ENCODE data around the gene DENND2C. TPM values are rescaled to one million over a fixed set of nuclear protein-coding genes. Genes with fewer than 3 reads are reported as not detected.

DENND2C gene
- total RNA-seq, 2 donors from 2014 or later: 2.3 to 3.0 TPM

GRCh38 chr1:114685851-114686250 is 16.0 kb upstream of the DENND2C start:
- no peak for DNase-seq
- 63 to 71% methylated on average over 5 of the region's 5 CpGs for WGBS, 2 donors

GRCh38 chr1:114677691-114678090 is 7.8 kb upstream of the DENND2C start:
- Histone ChIP-seq H3K27me3 (no peaks in the 10 kb centered on the region), H3K4me3 (no peak overlapping the region), H3K36me3 (replicated peaks in 1 of 2; ENCODE audit: insufficient read depth in 1 of 2, low read depth in 2 of 2) (no peaks in the 10 kb centered on the region), H3K9me3 (no peaks in the 10 kb centered on the region), H3K4me1 (no peaks in the 10 kb centered on the region), H3K27ac (no peak overlapping the region)
- intact Hi-C loops (cut with DNase I): no loop called here
- 55 to 69% methylated on average over 5 of the region's 5 CpGs for WGBS, 2 donors
- TF ChIP-seq CTCF (IDR thresholded peaks at IDR 0.05) (no peak), POLR2A (IDR thresholded peaks at IDR 0.05) (no peak)
- DNase-seq (no peak), ATAC-seq (no peak)

More at GRCh38 chr1:114685851-114686250, 16.0 kb upstream of the DENND2C start:
- H3K27me3 ChIP-seq: no peaks in the 10 kb centered on the region
- intact Hi-C loops (cut with DNase I): no loop called here
- H3K27ac ChIP-seq: no peak overlapping the region
- no peak for ATAC-seq
- no peaks in the 10 kb centered on the region for H3K9me3 ChIP-seq
- H3K4me1 ChIP-seq: no peaks in the 10 kb centered on the region
- H3K36me3 ChIP-seq (replicated peaks in 1 of 2; ENCODE audit: insufficient read depth in 1 of 2, low read depth in 2 of 2): no peaks in the 10 kb centered on the region
- no peak overlapping the region for H3K4me3 ChIP-seq
- TF ChIP-seq CTCF (IDR thresholded peaks at IDR 0.05): no peak
- TF ChIP-seq POLR2A (IDR thresholded peaks at IDR 0.05): no peak

- Histone ChIP-seq H3K27me3 (no peaks in the 10 kb centered on the region), H3K9me3 (no peaks in the 10 kb centered on the region), H3K27ac (no peak overlapping the region), H3K36me3 (replicated peaks in 1 of 2; ENCODE audit: insufficient read depth in 1 of 2, low read depth in 2 of 2) (no peaks in the 10 kb centered on the region), H3K4me1 (peaks cover 2% of the 10 kb centered on the region), H3K4me3 (no peak overlapping the region)
- intact Hi-C loops (cut with DNase I): no loop called here
- 76 to 79% methylated on average over 1 of the region's 1 CpG for WGBS, 2 donors
- ATAC-seq: no peak
- no peak for DNase-seq
- no peak for TF ChIP-seq CTCF (IDR thresholded peaks at IDR 0.05)
- no peak for TF ChIP-seq POLR2A (IDR thresholded peaks at IDR 0.05)
Measured at GRCh38 chr1:114676115-114676514, 6.3 kb upstream of the DENND2C start.

GRCh38 chr1:114671939-114672275 is 2.1 kb upstream of the DENND2C start:
- intact Hi-C loops (cut with DNase I): no loop called here
- no peaks in the 10 kb centered on the region for H3K9me3 ChIP-seq
- no peaks in the 10 kb centered on the region for H3K27me3 ChIP-seq
- H3K4me1 ChIP-seq: peaks cover 15% of the 10 kb centered on the region
- 77 to 79% methylated on average over 7 of the region's 7 CpGs for WGBS, 2 donors
- ATAC-seq (no peak), DNase-seq (no peak)
- H3K36me3 ChIP-seq (replicated peaks in 1 of 2; ENCODE audit: insufficient read depth in 1 of 2, low read depth in 2 of 2): no peaks in the 10 kb centered on the region
- no peak overlapping the region for H3K4me3 ChIP-seq
- TF ChIP-seq CTCF (IDR thresholded peaks at IDR 0.05) (no peak), POLR2A (IDR thresholded peaks at IDR 0.05) (no peak)
- H3K27ac ChIP-seq: no peak overlapping the region

- DNase-seq: no peak
- Histone ChIP-seq H3K4me1 (peaks cover 15% of the 10 kb centered on the region), H3K27ac (peak overlapping the region in 3 of 4 donors; percentile 89 to 97 (median 97))
Measured at GRCh38 chr1:114671011-114671938, 1.4 kb upstream of the DENND2C start.

More at GRCh38 chr1:114671011-114671938, 1.4 kb upstream of the DENND2C start:
- intact Hi-C loops (cut with DNase I): no loop called here
- Histone ChIP-seq H3K27me3 (no peaks in the 10 kb centered on the region), H3K36me3 (replicated peaks in 1 of 2; ENCODE audit: insufficient read depth in 1 of 2, low read depth in 2 of 2) (no peaks in the 10 kb centered on the region), H3K9me3 (no peaks in the 10 kb centered on the region), H3K4me3 (no peak overlapping the region)
- TF ChIP-seq POLR2A (IDR thresholded peaks at IDR 0.05): no peak
- peak in 5 of 7 experiments; percentile 19 to 46 (median 40) for TF ChIP-seq CTCF (IDR thresholded peaks at IDR 0.05)
- ATAC-seq: no peak
- 57% methylated on average over 9 of the region's 9 CpGs for WGBS, 2 donors
